DLD1 (cell line): ENCODE measurements around the gene UXS1.

Experiments
- in situ Hi-C: cut with HindIII; loops from 2 replicates; pipeline ENCODE4 v1.10.0; 2017; ENCODE audit warnings: low sequenced_read_pairs

Gene UXS1

DNA sequence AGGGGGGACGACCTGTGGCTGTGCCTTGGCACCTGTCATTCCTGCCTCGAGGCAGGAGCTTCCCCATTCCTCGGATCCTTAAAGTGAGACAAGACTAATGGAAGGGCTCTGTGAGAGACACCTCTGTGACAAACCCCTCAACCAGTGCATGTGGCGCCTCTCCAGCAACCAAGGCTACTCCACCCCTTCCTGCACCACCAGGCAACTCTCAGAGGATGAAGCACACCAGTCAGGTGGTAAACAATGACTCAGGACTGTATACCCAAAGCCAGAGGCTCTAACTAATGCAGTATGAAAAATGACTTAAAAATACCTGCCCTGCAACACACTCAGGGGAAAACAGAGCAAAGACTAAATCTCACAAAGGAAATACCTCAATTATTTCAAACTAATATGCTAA, 136.9 kb downstream of the UXS1 start:
- in situ Hi-C loops: no loop called here

DNA sequence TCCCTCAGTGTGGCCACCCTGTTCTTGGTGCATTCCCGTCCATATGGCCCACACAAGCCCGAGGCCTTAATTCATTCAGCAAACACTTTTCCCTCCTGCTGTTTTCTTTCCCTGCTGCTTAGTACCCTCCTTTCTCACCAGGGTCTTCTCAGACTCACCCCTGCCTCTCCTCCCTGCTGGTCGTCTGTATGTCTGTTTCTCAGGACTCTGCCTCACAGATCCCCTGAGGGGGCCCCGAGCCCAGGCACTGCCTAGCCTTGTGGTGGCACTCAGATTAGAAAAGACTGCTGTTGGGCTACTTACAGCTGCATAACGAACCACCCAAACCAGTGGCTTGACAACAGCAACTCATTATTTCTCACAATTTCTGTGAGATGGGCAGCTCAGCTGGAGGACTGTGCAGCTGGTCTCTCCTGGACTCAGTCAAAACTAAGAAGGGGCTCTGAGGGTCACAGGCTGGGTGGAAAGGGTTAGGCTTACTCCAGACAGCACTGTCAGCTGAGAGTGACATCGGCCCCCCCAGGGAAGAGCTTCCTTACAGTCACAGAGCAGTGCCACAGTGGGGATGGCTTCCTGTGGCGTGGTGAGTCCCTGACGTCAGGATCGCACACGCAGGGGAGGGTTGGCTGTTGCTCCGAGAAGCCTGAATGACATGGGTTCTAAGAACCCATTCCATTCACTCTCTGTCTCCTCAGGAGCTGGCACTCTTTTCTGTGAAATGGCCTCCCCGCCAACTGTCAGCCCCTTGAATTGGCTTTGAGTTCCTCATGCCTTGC, 139.0 kb downstream of the UXS1 start:
- in situ Hi-C loops: no loop called here

DNA sequence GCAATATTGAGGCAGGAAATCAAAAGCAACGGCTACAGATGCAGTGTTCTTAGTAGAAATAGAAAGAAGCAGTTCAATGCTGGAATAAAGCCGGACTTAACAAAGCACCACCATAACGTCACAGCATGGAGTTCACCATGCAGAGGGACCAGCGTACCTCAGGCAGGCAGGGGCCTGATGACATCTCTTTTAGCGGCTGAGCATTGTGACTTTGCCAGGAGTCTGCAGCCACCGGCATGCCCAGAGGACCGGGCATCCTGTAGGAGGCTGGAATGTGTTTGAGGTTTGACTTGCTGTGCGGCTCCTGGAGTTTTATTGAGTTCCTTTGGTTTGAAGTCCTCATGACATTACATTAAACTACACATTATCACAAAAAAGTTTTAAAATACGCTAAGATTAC, 139.8 kb downstream of the UXS1 start:
- in situ Hi-C loops: no loop called here

GRCh38 chr2:106053581-106053980, 140.5 kb downstream of the UXS1 start:
- in situ Hi-C loops: no loop called here

DNA sequence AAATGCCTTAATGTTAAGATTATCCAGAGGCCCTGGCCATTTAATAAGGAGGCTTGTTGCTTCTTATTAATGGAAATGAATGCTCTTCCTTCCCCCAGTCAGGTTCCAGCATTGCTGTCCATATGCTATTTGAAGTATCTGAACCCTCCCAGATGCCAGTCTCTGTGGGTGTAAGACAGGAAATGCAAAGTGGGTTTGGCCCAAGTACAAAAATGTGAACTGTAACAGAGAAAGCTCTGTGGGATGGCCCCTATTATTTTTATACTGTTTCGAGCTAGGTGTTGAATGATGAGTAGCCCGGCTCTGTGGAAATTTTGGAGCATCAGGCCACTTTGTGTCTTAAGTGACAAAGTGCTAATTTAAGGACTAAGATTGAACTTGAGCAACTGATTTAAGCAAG, 141.0 kb downstream of the UXS1 start:
- in situ Hi-C loops: no loop called here

GRCh38 chr2:106044859-106045258, 149.2 kb downstream of the UXS1 start:
- in situ Hi-C loops: no loop called here

DNA sequence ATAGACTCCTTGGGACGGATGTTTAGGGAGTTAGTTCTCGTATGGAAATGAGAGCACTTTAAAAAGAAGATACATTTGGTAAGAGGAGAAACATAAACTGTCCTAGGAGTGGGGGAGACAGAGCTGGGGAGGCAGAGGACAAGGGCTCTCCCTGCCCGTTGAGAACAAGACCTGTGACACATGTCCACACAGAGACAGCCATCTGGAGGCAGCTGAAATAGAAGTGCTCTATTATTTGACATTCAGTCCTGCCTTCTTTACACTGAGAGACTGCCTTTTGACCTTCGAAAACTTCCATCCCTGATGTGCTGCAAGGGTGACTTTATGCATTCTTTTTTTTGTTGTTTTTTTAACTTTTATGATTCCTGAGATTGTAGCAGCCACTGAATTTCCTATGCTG, 150.1 kb downstream of the UXS1 start:
- in situ Hi-C loops: no loop called here
